Activated CD8-positive, alpha-beta memory T cell treated with anti-CD3 and anti-CD28 coated beads for 48 hours (primary cell): ENCODE results near the gene MXD4.

Experiments
- DNase-seq, 3 experiments: peaks; one replicate each; pipeline ENCODE4 v3.0.0-alpha.2; 2020; ENCODE audit warnings: low read depth in 2 of 3, low spot score in 2 of 3

MXD4 gene

GRCh38 chr4:2261853-2262144, at the start of gene MXD4:
MXD4 (minus strand) TSS chr4:2262109; CDS start chr4:2261980, 129 bp downstream.
- no peak for DNase-seq

DNA sequence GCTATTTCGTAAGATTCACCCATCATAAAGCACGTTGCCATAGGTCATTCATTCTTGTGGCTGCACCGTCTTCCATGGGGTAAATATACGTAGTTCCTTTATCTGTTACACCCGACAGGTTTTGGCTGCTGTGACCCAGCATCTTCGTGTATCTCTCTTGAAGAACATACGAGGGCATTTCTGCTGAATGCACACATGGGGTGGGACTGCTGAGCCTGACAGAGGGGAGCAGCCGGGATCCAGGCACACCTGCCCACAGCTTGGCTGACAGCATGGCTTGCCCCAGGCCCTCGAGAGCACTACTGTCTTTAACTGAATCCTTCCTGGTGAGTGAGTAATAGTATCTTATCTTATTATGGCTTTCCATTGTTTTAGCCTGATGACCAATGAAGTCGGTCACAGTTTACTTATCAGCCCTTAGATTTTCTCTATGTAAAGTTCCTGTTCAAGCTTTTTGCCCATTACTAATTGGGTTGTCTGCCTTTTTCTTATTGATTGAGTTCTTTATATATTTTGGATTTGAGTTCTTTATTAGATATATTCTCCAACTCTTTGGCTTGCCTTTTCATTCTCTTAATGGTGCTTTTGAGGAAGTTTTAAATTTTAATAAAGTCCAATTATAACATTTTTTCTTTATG, 45.0 kb upstream of the MXD4 start:
- no peak for DNase-seq

DNA sequence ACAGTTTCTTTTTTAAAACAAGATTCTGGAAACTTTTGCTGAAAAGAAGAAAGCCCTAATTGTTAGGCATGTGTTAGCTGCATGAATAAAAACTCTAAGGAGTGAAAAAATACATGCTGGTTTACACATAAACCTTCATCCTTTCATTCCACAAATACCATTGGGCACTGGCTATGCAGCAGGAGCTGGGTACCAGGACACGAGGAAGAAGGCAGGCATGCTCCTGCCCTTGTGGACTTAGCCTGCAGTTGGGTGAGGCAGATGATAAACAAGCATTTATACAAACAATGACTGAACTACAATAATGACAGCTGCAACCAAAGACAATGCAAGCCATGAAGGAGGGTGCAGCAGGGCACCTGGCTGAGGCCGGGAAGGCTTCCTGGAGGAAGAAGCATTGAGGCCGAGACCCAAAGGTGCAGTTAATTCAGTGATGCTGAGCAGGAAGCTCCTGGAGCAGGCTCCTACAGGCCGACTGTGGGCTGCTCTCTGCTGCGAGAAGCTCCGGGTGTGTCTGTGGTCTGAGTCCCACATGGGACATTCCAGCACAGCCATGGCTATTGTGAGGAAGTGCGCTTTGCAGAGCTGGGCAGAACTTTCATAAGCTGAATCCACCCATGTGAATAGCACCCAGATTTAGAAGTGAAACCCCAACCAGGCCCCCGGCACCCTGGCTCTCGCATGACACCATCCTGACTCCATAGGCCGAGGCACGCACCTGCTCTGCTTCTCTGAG, 44.0 kb upstream of the MXD4 start:
- no peak for DNase-seq

DNA sequence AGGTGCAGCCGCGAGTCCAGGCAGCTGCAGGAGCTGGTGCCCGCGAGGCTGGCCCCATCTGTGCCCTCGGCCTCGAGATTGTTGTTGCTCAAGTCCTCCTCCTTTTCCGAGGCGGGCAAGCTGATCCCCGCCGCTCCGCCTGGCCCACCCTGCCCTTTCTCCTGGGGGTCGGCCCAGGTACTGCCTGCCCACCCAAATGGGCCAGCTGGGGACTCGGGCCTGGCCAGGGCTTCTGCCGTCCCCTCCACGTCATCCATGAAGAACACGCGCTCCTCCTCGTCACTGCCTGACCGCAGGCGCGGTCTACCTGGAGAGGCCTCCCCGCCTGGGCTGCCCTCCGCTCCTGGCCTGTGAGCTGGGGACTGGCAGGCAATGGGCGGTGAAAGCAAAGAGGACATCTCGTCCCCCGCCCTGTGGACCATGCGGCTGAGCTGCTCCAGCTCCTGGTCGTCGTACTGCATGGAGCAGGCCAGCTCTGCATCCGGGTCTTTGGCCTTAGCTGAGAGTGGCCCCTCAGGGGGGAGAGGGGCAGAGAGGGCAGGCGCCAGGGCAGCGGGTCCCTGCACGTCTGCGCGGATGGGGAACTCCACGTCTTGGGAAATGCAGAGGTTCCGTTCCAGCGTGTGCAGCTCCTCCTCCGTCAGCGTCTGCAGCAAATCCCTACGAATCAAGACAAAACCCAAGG, 43.1 kb upstream of the MXD4 start:
- DNase-seq = no peak

DNA sequence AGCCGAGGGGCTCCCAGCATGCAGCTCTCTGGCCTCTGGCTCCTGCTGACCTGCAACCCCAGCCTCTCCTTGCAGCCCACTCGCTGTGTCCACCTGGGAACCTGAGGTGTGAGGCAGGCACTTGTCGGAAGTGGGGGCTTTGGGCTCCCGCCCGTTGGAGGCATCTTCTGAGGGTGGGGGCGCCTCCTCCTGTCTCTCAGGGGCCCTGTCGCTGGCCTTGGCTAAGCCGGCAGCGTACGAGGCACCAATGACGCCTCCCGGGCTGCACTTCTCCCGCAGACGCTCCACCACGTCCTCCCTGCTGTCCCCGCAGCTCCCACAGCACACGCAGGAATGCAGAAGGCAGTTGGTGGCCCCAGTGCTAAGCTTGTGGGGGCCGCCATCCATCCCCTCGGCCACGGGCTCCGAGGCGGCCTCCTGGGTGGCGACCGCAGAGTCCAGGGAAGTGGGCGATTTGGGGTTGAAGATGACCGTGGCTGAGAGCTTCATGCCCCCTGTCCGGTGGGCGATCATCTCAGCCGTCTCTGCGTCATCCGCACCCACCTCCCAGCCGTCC, 42.5 kb upstream of the MXD4 start:
- DNase-seq = no peak

DNA sequence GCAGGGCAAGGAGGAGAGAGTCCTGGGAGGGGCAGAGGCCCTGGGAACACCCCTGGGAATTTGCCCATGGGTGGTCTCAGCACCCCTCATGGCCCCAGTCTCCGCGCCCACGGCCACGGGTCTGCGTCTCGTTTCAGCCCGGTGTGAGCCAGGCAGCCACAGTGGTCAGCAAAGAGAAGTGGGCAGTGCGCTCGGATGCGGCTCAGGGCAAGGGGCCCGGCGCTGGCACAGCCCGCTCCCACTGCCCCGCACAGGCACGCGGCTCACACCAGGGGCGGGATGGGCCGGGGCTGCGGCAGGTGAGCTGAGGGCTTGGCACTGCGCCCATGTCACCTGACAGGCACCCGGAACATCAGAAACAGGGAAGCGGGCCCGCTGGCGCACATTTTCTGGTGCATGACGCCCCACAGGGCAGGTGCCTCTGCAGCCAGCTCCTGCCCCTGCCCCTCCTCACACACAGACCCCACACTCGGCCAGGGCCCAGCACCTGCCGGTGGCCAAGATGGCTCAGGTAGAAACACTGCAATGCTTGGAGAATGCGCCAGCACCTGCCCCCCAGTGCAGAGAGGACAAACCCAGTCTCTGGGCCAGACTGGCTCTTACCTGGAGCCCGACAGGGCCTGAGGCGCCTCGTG, 41.9 kb upstream of the MXD4 start:
- no peak for DNase-seq

DNA sequence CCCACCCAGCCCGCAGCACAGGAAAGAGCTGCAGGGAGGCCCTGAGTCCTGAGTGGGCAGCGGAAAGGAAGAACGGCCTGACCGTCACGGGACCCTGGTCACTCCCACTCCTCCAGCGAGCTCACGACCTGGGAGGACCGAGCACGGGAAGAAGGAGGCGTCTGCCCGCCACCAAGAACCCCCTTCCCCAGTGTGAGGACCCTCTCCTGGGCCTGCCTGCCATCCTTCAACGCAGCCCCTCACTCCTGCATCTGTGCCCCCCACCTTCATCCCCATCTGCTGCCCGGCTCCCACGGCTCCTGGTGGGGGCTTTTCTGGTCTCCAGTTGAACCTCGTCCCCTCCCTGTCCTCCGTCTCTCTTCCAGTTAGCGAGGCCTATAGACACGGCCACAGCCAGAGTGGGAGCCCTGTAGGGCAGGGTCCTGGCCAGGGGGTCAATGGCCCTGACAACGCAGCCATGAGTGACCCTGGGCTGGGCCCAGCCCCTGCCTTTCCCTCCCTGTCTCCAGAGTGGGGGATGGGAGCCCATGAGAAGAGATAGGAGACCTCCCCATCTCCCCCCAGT, 41.3 kb upstream of the MXD4 start:
- no peak for DNase-seq

GRCh38 chr4:2302387-2303119, 40.6 kb upstream of the MXD4 start:
- no peak for DNase-seq

- DNase-seq = no peak
These were observed 39.9 kb upstream of the MXD4 start for GRCh38 chr4:2301806-2302205.

DNA sequence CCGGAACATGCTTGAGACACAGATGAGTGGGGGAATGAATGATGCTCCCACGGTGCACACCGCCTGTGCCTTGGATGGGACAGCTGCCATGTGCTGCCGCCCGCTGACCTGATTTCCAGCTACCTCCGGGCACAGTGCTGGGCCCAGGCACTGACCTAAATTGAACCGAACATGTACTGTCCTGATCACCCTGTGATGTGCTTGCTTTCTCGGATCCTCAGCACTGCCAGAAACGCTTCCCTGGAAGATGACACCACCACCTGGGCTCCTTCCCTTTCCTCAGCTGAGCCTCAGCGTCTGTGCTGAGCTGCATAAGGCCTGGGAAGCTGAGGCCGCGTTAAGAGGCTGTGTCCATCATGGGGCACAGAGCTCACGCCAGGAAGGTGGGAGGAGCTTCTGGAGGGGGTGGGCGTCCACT, 39.3 kb upstream of the MXD4 start:
- DNase-seq = no peak

GRCh38 chr4:2300431-2301224, 38.7 kb upstream of the MXD4 start:
- no peak for DNase-seq

GRCh38 chr4:2299794-2300193, 37.9 kb upstream of the MXD4 start:
- DNase-seq = no peak

DNA sequence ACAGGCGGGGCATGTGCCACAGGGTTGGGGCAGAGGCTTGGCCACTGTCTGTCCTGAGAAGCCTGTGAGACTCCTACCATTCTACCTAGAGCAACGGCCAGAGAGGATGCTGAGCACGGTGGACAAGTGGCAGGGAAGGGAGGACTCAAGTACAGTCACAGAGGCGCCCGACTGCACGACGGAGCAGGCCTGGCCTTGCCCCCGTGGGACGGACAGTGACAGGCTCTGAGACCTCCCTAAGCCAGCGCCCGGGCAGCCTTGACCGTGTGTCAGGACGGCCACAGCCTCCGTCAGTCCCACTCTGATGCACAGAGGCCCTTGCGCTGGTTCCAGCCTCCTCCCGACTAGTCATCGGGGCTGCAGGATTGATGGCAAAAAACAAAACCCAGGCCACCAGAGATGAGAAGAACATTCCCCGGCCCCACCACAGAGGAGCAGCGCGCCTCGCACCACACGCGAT, 36.7 kb upstream of the MXD4 start:
- no peak for DNase-seq

- no peak for DNase-seq
These were observed 36.0 kb upstream of the MXD4 start for GRCh38 chr4:2297606-2298531.

DNA sequence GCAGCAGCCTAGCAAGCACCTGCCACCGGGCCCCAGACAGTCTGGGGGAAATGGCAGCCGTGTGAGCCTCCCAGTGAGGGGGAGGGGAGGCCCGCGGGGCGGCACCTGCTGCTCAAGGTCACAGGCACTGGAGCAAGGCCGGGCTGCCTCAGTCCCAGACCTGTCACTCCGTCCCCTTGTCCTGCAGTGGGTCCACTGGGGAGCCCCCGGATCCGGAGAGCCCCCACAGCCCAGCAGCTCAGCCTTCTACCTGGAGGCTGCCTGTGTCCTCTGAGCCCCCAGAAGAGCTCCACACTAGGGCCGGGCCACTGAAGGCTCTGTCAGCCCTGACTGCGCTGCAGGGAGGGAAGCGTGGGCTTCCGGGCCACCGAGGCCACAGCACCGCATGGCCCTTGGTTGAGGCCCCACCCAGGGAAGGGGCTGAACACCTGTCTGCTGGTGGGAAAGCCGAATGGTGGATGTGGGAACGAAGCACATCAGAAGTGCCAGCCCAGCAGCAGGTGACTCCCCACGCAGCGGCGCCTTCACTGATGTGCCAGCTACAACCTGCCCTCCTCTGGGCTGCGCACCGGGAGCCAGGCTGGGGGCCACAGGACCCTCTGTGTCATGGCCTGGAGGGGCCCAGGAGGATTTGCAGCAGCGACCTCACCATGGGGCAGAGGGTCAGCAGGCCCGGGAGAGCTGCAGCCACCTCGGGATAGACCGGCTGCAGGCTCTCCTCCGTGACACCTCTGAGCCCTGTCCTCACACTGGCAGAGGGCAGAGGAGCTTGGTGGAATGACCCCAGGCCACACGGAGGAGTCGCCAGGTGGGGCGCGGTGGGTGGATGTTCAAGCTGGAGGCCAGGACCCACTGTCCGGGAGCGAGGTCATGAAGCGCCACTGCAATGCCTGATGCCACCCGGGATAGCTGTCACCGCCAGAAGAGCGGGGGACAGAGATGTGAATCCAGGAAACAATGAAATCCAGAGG, 35.0 kb upstream of the MXD4 start:
- no peak for DNase-seq

DNA sequence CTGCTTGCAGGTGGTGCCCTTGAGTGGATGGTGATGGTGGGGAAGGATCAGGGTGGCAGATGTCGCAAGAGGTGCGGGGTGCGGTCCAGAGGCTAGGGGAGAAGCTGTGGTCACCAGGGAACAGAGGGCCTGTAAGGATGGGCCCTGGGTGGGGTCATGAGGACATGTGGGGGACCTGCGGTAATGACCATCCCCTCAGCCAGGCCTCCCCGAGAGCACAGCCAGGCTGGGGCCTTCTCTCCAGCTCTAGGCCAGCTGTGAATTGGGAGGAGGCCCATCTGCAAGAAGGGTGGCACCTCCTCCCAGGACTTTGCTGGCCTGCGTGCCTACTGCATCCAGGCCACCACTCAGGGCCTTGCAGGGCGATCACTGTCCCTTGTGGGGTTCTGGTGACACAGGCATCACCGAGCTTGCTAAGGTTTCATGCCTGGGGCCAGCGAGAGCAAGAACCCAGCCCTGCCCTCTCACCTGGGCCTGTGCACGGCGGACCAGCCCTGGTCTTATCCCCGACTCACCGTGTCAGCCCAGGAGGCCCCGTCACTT, 34.1 kb upstream of the MXD4 start:
- no peak for DNase-seq

GRCh38 chr4:2295500-2295899, 33.6 kb upstream of the MXD4 start:
- DNase-seq = no peak
